Nephron progenitor cell (in vitro differentiated cells): Measurements from ENCODE around the gene FBXL22.

Source experiments
- DNase-seq: peaks from one replicate; pipeline ENCODE4 v3.0.0; 2021
- H3K27ac Mint-ChIP-seq: 2 replicates; pipeline ENCODE4 v1.8.0; 2021; ENCODE audit warnings: mild to moderate bottlenecking, moderate library complexity, mixed read lengths
- H3K27me3 Mint-ChIP-seq: 2 replicates; pipeline ENCODE4 v1.8.0; 2021; ENCODE audit warnings: mild to moderate bottlenecking, low read depth, mixed read lengths; ENCODE audit not compliant: poor library complexity
- H3K36me3 Mint-ChIP-seq: 2 replicates; pipeline ENCODE4 v1.8.0; 2021; ENCODE audit warnings: low read depth, mixed read lengths
- H3K4me1 Mint-ChIP-seq: 2 replicates; pipeline ENCODE4 v1.8.0; 2021; ENCODE audit warnings: mixed read lengths
- H3K4me3 Mint-ChIP-seq: 2 replicates; pipeline ENCODE4 v1.8.0; 2021; ENCODE audit warnings: mild to moderate bottlenecking, moderate library complexity, mixed read lengths
- H3K9me3 Mint-ChIP-seq: 2 replicates; pipeline ENCODE4 v1.8.0; 2021; ENCODE audit warnings: mild to moderate bottlenecking, moderate library complexity, mixed read lengths
- CTCF ChIP-seq: fragments of 200-600 bp; sonication (generic); IDR thresholded peaks from 2 replicates; pipeline ENCODE4 v1.5.0; 2021; ENCODE audit warnings: antibody characterized with exemption

The FBXL22 gene

GRCh38 chr15:63572749-63573464, 24.3 kb upstream of the FBXL22 start:
- Mint-ChIP-seq H3K27ac (no peak overlapping the region), H3K27me3 (no peaks in the 10 kb centered on the region), H3K4me3 (no peak overlapping the region), H3K9me3 (no peaks in the 10 kb centered on the region), H3K36me3 (peaks cover 60% of the 10 kb centered on the region), H3K4me1 (peaks cover 9% of the 10 kb centered on the region)
- TF ChIP-seq CTCF = no peak
- no peak for DNase-seq

DNA sequence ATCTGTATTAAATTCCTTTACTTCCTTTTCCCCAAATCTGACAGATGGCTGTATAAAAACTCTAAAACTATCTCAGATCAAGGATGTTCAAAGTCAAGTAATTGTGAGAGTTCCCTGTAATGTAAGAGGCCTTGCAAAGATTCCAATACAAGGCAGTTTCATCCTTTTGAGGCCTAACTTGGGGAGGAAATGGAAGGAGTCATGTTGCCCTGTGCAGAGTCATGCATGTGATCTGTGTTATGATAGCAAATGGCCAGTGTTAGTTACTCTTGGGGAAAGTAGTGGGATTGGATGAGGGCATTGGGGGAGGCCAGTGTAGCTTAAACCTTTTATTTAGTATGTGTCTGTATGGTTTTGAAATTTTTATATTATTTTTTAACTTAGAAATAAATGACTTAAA, 23.7 kb upstream of the FBXL22 start:
- no peak for DNase-seq
- peaks cover 9% of the 10 kb centered on the region for H3K4me1 Mint-ChIP-seq
- no peak for TF ChIP-seq CTCF
- peaks cover 54% of the 10 kb centered on the region for H3K36me3 Mint-ChIP-seq
- no peak overlapping the region for H3K4me3 Mint-ChIP-seq
- H3K9me3 Mint-ChIP-seq = no peaks in the 10 kb centered on the region
- no peaks in the 10 kb centered on the region for H3K27me3 Mint-ChIP-seq
- no peak overlapping the region for H3K27ac Mint-ChIP-seq

GRCh38 chr15:63575312-63575711, 21.9 kb upstream of the FBXL22 start:
- TF ChIP-seq CTCF = no peak
- no peaks in the 10 kb centered on the region for H3K9me3 Mint-ChIP-seq
- peaks cover 52% of the 10 kb centered on the region for H3K36me3 Mint-ChIP-seq
- peaks cover 9% of the 10 kb centered on the region for H3K4me1 Mint-ChIP-seq
- no peaks in the 10 kb centered on the region for H3K27me3 Mint-ChIP-seq
- no peak overlapping the region for H3K27ac Mint-ChIP-seq
- no peak for DNase-seq
- no peak overlapping the region for H3K4me3 Mint-ChIP-seq

DNA sequence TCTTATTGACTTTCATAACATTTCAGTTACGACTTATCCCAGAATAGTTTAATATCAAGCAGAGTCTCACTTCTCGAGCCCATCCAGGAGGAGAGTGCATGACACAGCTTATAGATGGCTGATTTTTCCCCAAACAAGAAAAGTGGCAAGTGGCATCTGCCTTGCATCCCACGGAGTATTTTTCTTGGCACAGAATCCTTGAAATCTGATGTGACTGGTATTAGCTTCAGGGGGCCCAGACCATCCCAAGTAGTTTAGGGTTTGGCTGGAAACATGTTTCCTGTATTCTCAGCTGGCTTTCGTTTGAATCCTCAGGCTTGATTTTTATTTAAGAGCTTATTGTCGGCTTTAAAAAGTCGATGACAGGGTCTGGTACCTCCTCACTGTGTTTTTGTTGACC, 20.7 kb upstream of the FBXL22 start:
- Mint-ChIP-seq H3K4me1 (peaks cover 9% of the 10 kb centered on the region), H3K4me3 (no peak overlapping the region), H3K27ac (no peak overlapping the region), H3K36me3 (peaks cover 60% of the 10 kb centered on the region), H3K27me3 (no peaks in the 10 kb centered on the region), H3K9me3 (no peaks in the 10 kb centered on the region)
- no peak for DNase-seq
- TF ChIP-seq CTCF = no peak

- no peak for DNase-seq
- no peaks in the 10 kb centered on the region for H3K4me1 Mint-ChIP-seq
- no peaks in the 10 kb centered on the region for H3K27me3 Mint-ChIP-seq
- peaks cover 77% of the 10 kb centered on the region for H3K36me3 Mint-ChIP-seq
- no peak for TF ChIP-seq CTCF
- H3K4me3 Mint-ChIP-seq = no peak overlapping the region
- peak overlapping the region; percentile 4 for H3K27ac Mint-ChIP-seq
- peaks cover 35% of the 10 kb centered on the region for H3K9me3 Mint-ChIP-seq
These were observed 15.0 kb upstream of the FBXL22 start for GRCh38 chr15:63582179-63582578.
